Panc1 (cell line): Measurements from ENCODE around the gene MRPL50. TPM values are rescaled to one million over a fixed set of nuclear protein-coding genes. Genes with fewer than 3 reads are reported as not detected.
A peak's percentile ranks its signal among the peaks of the same experiment; 100 is the strongest.

Source experiments
- ATAC-seq: fragments of 200-7000 bp; cut with Tn5 transposase; 2 replicates; pipeline ENCODE4 v1.9.1; 2020; ENCODE audit warnings: mild to moderate bottlenecking, moderate library complexity
- Bru-seq: library from RNA; stranded (reverse); fragments of 400-500 nt; gene quantifications from one replicate; lab custom pipeline; 2021; lab: Mats Ljungman, UMichigan
- BruChase-seq, 2 experiments: library from RNA; stranded (reverse); fragments of 400-500 nt; gene quantifications; one replicate each; lab custom pipeline; 2021; lab: Mats Ljungman, UMichigan
- BruUV-seq: library from RNA; stranded (reverse); fragments of 400-500 nt; replicated peaks from 2 replicates; lab custom pipeline; 2021; lab: Mats Ljungman, UMichigan
- CTCF ChIA-PET: fragments of 300-600 bp; sonication (Branson Sonifier 250); formaldehyde crosslinking; loops from one replicate; lab custom pipeline; 2022; ENCODE audit warnings: antibody characterized with exemption; lab: Charles Lee
- POLR2A ChIA-PET: fragments of 300-600 bp; sonication (Branson Sonifier 250); formaldehyde crosslinking; loops from one replicate; lab custom pipeline; 2022; ENCODE audit warnings: antibody characterized with exemption; lab: Charles Lee
- DNase-seq: peaks from one replicate; pipeline ENCODE4 v3.0.0-alpha.2; 2010; ENCODE audit warnings: low read depth, low spot score
- H3K27ac ChIP-seq: 2 replicates; pipeline ENCODE4 v1.5.1; 2011; ENCODE audit warnings: mild to moderate bottlenecking, low read length, inconsistent platforms
- H3K27me3 ChIP-seq: fragments of 200-500 bp; sonication (Bioruptor generic); 2 replicates; pipeline ENCODE4 v1.6.0; 2014; ENCODE audit warnings: low read length, inconsistent platforms; ENCODE audit not compliant: control insufficient read depth, insufficient read depth
- H3K36me3 ChIP-seq: fragments of 200-500 bp; sonication (Bioruptor generic); 2 replicates; pipeline ENCODE4 v1.5.1; 2014; ENCODE audit warnings: inconsistent platforms, mild to moderate bottlenecking, low read length, moderate library complexity; ENCODE audit not compliant: control insufficient read depth, insufficient read depth
- H3K4me1 ChIP-seq: 2 replicates; pipeline ENCODE4 v1.5.1; 2011; ENCODE audit warnings: inconsistent platforms, mild to moderate bottlenecking, low read length, moderate library complexity; ENCODE audit not compliant: control insufficient read depth, insufficient read depth
- H3K4me3 ChIP-seq, 2 experiments: 2 replicates each; pipeline ENCODE4 v1.5.1; 2011 to 2012; ENCODE audit warnings: low read depth in 2 of 2, low read length in 2 of 2, mild to moderate bottlenecking in 2 of 2, inconsistent platforms in 1 of 2, moderate library complexity in 1 of 2
- H3K9me3 ChIP-seq: fragments of 200-500 bp; sonication (Bioruptor generic); 2 replicates; pipeline ENCODE4 v1.5.1; 2014; ENCODE audit warnings: low read depth, mild to moderate bottlenecking, inconsistent platforms, low read length, moderate library complexity; ENCODE audit not compliant: control insufficient read depth, insufficient read depth
- POLR2AphosphoS5 ChIP-seq: IDR thresholded peaks from 2 replicates; pipeline ENCODE4 v1.6.1; 2012; ENCODE audit warnings: mild to moderate bottlenecking, low read depth, low read length, moderate library complexity
- REST ChIP-seq, 2 experiments: IDR thresholded peaks; 2 replicates each; pipeline ENCODE4 v1.6.1; 2011 to 2012; ENCODE audit warnings: low read depth in 2 of 2, control low read depth in 1 of 2, low read length in 1 of 2, mild to moderate bottlenecking in 1 of 2, moderate library complexity in 1 of 2; ENCODE audit not compliant: insufficient read depth in 1 of 2
- SIN3A ChIP-seq: IDR thresholded peaks from 2 replicates; pipeline ENCODE4 v1.6.1; 2012; ENCODE audit warnings: low read depth, mild to moderate bottlenecking, low read length, moderate library complexity, borderline replicate concordance; ENCODE audit not compliant: insufficient read depth
- TCF7L2 ChIP-seq: IDR thresholded peaks from 2 replicates; pipeline ENCODE4 v1.6.1; 2011; ENCODE audit warnings: mild to moderate bottlenecking, low read depth, low read length, inconsistent platforms
- in situ Hi-C: cut with HindIII; loops from 2 replicates; pipeline ENCODE4 v1.10.0; 2016; ENCODE audit warnings: low sequenced_read_pairs, low pct_unique_long_range_greater_than_20kb
- intact Hi-C: fragments of 100-400 bp; cut with micrococcal nuclease; formaldehyde crosslinking; loops from one replicate; pipeline ENCODE4 v1.10.0; 2022; ENCODE audit not compliant: unreplicated experiment
- long read RNA-seq: library from polyadenylated mRNA; unstranded; transcript quantifications from one replicate; pipeline ENCODE4 v2.0.0, GENCODE V29; 2021; ENCODE audit not compliant: unreplicated experiment
- polyA plus RNA-seq: library from polyadenylated mRNA; unstranded; fragments of >200 nt; gene quantifications from one replicate; pipeline ENCODE4 v1.2.1, GENCODE V29; 2012; ENCODE audit warnings: missing spikeins; ENCODE audit not compliant: insufficient read length
- total RNA-seq: library from RNA; stranded (reverse); gene quantifications from one replicate; pipeline ENCODE4 v1.2.1, GENCODE V29; 2021; ENCODE audit not compliant: unreplicated experiment
- TF ChIP-seq, protein P1 (sequence below): fragments of 450-650 bp; IDR thresholded peaks from 2 replicates; pipeline ENCODE4 v1.5.1; 2017; ENCODE audit warnings: mild to moderate bottlenecking

MRPL50 gene
- total RNA-seq = 7.2 TPM
- 3.8 TPM for polyA plus RNA-seq
- percentile 82 among the genes with signal in this experiment for Bru-seq, nascent RNA
- percentile 73 among the genes with signal in this experiment for BruChase-seq, experiment 1, labeled RNA remaining after a 2-hour chase
- BruChase-seq, experiment 2, labeled RNA remaining after a 6-hour chase = percentile 73 among the genes with signal in this experiment
- long read RNA-seq, transcript MRPL50-201 (2 exons, 3,332 nt) = major isoform, 32 of 38 reads
- long read RNA-seq, partial matches to known transcripts = 5 of 38 reads
- long read RNA-seq, other reads (novel, unspliced or antisense) = 1 of 38 reads

- in situ Hi-C loops = no loop called here
- TSS peak; percentile 80 for BruUV-seq
- ATAC-seq (peak; percentile 100), DNase-seq (peak; percentile 78)
- peak within 1 kb of the TSS; percentile 85 to 95 for H3K4me3 ChIP-seq
- CTCF ChIA-PET = no interaction called here
- TF ChIP-seq REST (IDR thresholded peaks at IDR 0.05; ENCODE audit: insufficient read depth in 1 of 2, low read depth in 2 of 2, low read length in 1 of 2) = no peak
- no peak for TF ChIP-seq SIN3A
- TF ChIP-seq, protein P1, sequence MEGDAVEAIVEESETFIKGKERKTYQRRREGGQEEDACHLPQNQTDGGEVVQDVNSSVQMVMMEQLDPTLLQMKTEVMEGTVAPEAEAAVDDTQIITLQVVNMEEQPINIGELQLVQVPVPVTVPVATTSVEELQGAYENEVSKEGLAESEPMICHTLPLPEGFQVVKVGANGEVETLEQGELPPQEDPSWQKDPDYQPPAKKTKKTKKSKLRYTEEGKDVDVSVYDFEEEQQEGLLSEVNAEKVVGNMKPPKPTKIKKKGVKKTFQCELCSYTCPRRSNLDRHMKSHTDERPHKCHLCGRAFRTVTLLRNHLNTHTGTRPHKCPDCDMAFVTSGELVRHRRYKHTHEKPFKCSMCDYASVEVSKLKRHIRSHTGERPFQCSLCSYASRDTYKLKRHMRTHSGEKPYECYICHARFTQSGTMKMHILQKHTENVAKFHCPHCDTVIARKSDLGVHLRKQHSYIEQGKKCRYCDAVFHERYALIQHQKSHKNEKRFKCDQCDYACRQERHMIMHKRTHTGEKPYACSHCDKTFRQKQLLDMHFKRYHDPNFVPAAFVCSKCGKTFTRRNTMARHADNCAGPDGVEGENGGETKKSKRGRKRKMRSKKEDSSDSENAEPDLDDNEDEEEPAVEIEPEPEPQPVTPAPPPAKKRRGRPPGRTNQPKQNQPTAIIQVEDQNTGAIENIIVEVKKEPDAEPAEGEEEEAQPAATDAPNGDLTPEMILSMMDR = no peak
- no peak for TF ChIP-seq TCF7L2
- TF ChIP-seq POLR2AphosphoS5 = peak; percentile 77
- no peaks in the 10 kb centered on the region for H3K27me3 ChIP-seq
- H3K27ac ChIP-seq = peak within 1 kb of the TSS; percentile 90
- peaks cover 8% of the 10 kb centered on the region for H3K36me3 ChIP-seq
- H3K9me3 ChIP-seq = peaks cover 32% of the 10 kb centered on the region
- peaks cover 3% of the 10 kb centered on the region; the same call in 1 of the 2 replicates for H3K4me1 ChIP-seq
- POLR2A ChIA-PET = interaction anchor here (0.6 to 0.7 kb wide), 2 partner anchors 15 to 16 kb away, joined by 3 read pairs; no protein-coding TSS in a partner anchor
- intact Hi-C loops = no loop called here
Measured at GRCh38 chr9:101398068-101398929, at the start of gene MRPL50, which contains the start of gene ZNF189. Gene MRPL50 (minus strand): TSS chr9:101398618. CDS start chr9:101398592, 26 bp downstream. Gene ZNF189 (plus strand): TSS chr9:101398851. CDS start chr9:101399157, 306 bp downstream.

GRCh38 chr9:101446732-101447131 is 48.3 kb upstream of the MRPL50 start:
- CTCF ChIA-PET = no interaction called here
- Histone ChIP-seq H3K4me1 (no peaks in the 10 kb centered on the region), H3K27me3 (peaks cover 2% of the 10 kb centered on the region; the same call in 1 of the 2 replicates), H3K36me3 (no peaks in the 10 kb centered on the region), H3K4me3 (no peak overlapping the region), H3K9me3 (no peaks in the 10 kb centered on the region), H3K27ac (no peak overlapping the region)
- BruUV-seq = no TSS peak
- TF ChIP-seq TCF7L2 = no peak
- TF ChIP-seq, protein P1 = no peak
- in situ Hi-C loops = no loop called here
- intact Hi-C loops = no loop called here
- DNase-seq = no peak
- ATAC-seq = no peak
- POLR2A ChIA-PET = no interaction called here
